DND-41 (cell line): ENCODE data around the gene GPC3.

Experiments used
- EZH2 ChIP-seq: IDR thresholded peaks from 3 replicates; pipeline ENCODE4 v1.6.1; 2012; ENCODE audit warnings: borderline replicate concordance, low read depth, mild to moderate bottlenecking, moderate library complexity, low read length, inconsistent platforms; ENCODE audit not compliant: severe bottlenecking
- TF ChIP-seq, protein P1 (sequence below): IDR thresholded peaks from 2 replicates; pipeline ENCODE4 v1.5.1; 2012; ENCODE audit warnings: borderline replicate concordance, low read length, moderate library complexity, mild to moderate bottlenecking; ENCODE audit not compliant: poor library complexity, severe bottlenecking; ENCODE audit errors: extremely low read depth

DNA sequence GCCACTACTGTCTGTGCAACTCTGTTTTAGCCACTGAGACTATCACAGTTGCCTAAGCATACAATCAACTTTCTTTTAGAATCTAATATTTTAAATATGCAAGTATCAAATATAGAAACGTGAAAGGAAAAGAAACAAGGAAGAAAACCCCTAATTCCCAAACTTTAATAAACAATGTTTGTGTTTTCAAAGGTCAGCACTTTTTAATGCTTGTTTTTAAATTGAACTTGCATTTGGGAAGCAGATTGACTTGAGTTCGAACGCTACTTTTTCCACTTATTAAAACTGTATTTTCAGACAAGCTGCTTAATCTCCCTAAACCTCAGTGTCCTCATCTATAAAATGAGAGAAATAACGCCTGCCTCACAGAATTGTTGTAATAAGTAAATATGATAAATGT, 384.3 kb downstream of the GPC3 start:
- TF ChIP-seq, protein P1, sequence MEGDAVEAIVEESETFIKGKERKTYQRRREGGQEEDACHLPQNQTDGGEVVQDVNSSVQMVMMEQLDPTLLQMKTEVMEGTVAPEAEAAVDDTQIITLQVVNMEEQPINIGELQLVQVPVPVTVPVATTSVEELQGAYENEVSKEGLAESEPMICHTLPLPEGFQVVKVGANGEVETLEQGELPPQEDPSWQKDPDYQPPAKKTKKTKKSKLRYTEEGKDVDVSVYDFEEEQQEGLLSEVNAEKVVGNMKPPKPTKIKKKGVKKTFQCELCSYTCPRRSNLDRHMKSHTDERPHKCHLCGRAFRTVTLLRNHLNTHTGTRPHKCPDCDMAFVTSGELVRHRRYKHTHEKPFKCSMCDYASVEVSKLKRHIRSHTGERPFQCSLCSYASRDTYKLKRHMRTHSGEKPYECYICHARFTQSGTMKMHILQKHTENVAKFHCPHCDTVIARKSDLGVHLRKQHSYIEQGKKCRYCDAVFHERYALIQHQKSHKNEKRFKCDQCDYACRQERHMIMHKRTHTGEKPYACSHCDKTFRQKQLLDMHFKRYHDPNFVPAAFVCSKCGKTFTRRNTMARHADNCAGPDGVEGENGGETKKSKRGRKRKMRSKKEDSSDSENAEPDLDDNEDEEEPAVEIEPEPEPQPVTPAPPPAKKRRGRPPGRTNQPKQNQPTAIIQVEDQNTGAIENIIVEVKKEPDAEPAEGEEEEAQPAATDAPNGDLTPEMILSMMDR: no peak
- TF ChIP-seq EZH2: no peak
